BLaER1 (cell line): ENCODE measurements around the gene FAM120A.

Source experiments
- H3K27ac ChIP-seq: shearing (Covaris generic); formaldehyde crosslinking; 2 replicates; pipeline ENCODE4 v1.8.1; 2022
- H3K27me3 ChIP-seq: shearing (Covaris generic); formaldehyde crosslinking; 2 replicates; pipeline ENCODE4 v1.8.1; 2022
- H3K36me3 ChIP-seq: shearing (Covaris generic); formaldehyde crosslinking; 2 replicates; pipeline ENCODE4 v1.8.1; 2022
- H3K4me1 ChIP-seq: shearing (Covaris generic); formaldehyde crosslinking; 2 replicates; pipeline ENCODE4 v1.8.1; 2022
- H3K4me2 ChIP-seq: shearing (Covaris generic); formaldehyde crosslinking; 2 replicates; pipeline ENCODE4 v1.8.1; 2022
- H3K4me3 ChIP-seq: shearing (Covaris generic); formaldehyde crosslinking; 2 replicates; pipeline ENCODE4 v1.8.1; 2022
- H3K9ac ChIP-seq: shearing (Covaris generic); formaldehyde crosslinking; 2 replicates; pipeline ENCODE4 v1.8.1; 2022
- H3K9me3 ChIP-seq: shearing (Covaris generic); formaldehyde crosslinking; 2 replicates; pipeline ENCODE4 v1.8.1; 2022
- H4K20me1 ChIP-seq: shearing (Covaris generic); formaldehyde crosslinking; 2 replicates; pipeline ENCODE4 v1.8.1; 2022
- Cebpa-rat ChIP-seq: shearing (Covaris generic); IDR thresholded peaks from 2 replicates; pipeline ENCODE4 v1.8.1; 2022

The FAM120A gene

GRCh38 chr9:93450945-93451815, at the start of gene FAM120A:
Gene FAM120A, plus strand, starts transcription at chr9:93451685. Its CDS starts 231 bp downstream, at chr9:93451916.
- Histone ChIP-seq H3K27me3 (no peaks in the 10 kb centered on the region), H3K9ac (peak within 1 kb of the TSS; percentile 97), H3K36me3 (peaks cover 45% of the 10 kb centered on the region), H3K4me2 (peak within 1 kb of the TSS; percentile 94), H3K4me1 (peaks cover 29% of the 10 kb centered on the region), H3K9me3 (no peaks in the 10 kb centered on the region), H3K27ac (peak within 1 kb of the TSS; percentile 94), H4K20me1 (peaks cover 29% of the 10 kb centered on the region), H3K4me3 (peak within 1 kb of the TSS; percentile 86)
- TF ChIP-seq Cebpa-rat: no peak

- H3K27ac ChIP-seq: no peak overlapping the region
- H3K4me1 ChIP-seq: no peaks in the 10 kb centered on the region
- H3K4me3 ChIP-seq: no peak overlapping the region
- no peak for TF ChIP-seq Cebpa-rat
- no peaks in the 10 kb centered on the region for H3K27me3 ChIP-seq
- no peaks in the 10 kb centered on the region for H3K36me3 ChIP-seq
- H3K4me2 ChIP-seq: no peak overlapping the region
- no peaks in the 10 kb centered on the region for H4K20me1 ChIP-seq
- H3K9ac ChIP-seq: no peak overlapping the region
- H3K9me3 ChIP-seq: no peaks in the 10 kb centered on the region
Measured at GRCh38 chr9:93406371-93406770, 45.1 kb upstream of the FAM120A start.

GRCh38 chr9:93413530-93413929, 38.0 kb upstream of the FAM120A start:
- Histone ChIP-seq H3K27me3 (no peaks in the 10 kb centered on the region), H3K27ac (no peak overlapping the region), H3K9ac (no peak overlapping the region), H3K4me3 (no peak overlapping the region), H4K20me1 (no peaks in the 10 kb centered on the region), H3K9me3 (peaks cover 26% of the 10 kb centered on the region), H3K4me2 (no peak overlapping the region), H3K36me3 (no peaks in the 10 kb centered on the region), H3K4me1 (no peaks in the 10 kb centered on the region)
- peak; percentile 49; the same call in 1 of the 2 replicates for TF ChIP-seq Cebpa-rat

- no peak overlapping the region for H3K4me2 ChIP-seq
- TF ChIP-seq Cebpa-rat: no peak
- no peak overlapping the region for H3K4me3 ChIP-seq
- peaks cover 43% of the 10 kb centered on the region for H3K9me3 ChIP-seq
- no peaks in the 10 kb centered on the region for H3K4me1 ChIP-seq
- no peak overlapping the region for H3K27ac ChIP-seq
- no peaks in the 10 kb centered on the region for H3K27me3 ChIP-seq
- H3K36me3 ChIP-seq: no peaks in the 10 kb centered on the region
- no peaks in the 10 kb centered on the region for H4K20me1 ChIP-seq
- H3K9ac ChIP-seq: no peak overlapping the region
Measured at GRCh38 chr9:93415176-93415690, 36.3 kb upstream of the FAM120A start.

GRCh38 chr9:93416530-93417235, 34.8 kb upstream of the FAM120A start:
- H3K4me2 ChIP-seq: no peak overlapping the region
- H3K27ac ChIP-seq: no peak overlapping the region
- H4K20me1 ChIP-seq: no peaks in the 10 kb centered on the region
- no peaks in the 10 kb centered on the region for H3K36me3 ChIP-seq
- no peak overlapping the region for H3K9ac ChIP-seq
- TF ChIP-seq Cebpa-rat: no peak
- H3K27me3 ChIP-seq: no peaks in the 10 kb centered on the region
- peaks cover 44% of the 10 kb centered on the region for H3K9me3 ChIP-seq
- H3K4me3 ChIP-seq: no peak overlapping the region
- 0 out of 2 replicates have a peak, but pooled peaks cover 5% of the 10 kb centered on the region for H3K4me1 ChIP-seq

GRCh38 chr9:93417538-93417937, 33.9 kb upstream of the FAM120A start:
- Histone ChIP-seq H3K36me3 (no peaks in the 10 kb centered on the region), H3K27me3 (no peaks in the 10 kb centered on the region), H3K4me3 (no peak overlapping the region), H3K27ac (no peak overlapping the region), H3K4me1 (0 out of 2 replicates have a peak, but pooled peaks cover 5% of the 10 kb centered on the region), H3K9me3 (peaks cover 44% of the 10 kb centered on the region), H4K20me1 (no peaks in the 10 kb centered on the region), H3K4me2 (no peak overlapping the region), H3K9ac (no peak overlapping the region)
- TF ChIP-seq Cebpa-rat: no peak

- Histone ChIP-seq H3K27me3 (no peaks in the 10 kb centered on the region), H4K20me1 (no peaks in the 10 kb centered on the region), H3K4me1 (0 out of 2 replicates have a peak, but pooled peaks cover 5% of the 10 kb centered on the region), H3K9ac (no peak overlapping the region), H3K27ac (no peak overlapping the region), H3K4me3 (no peak overlapping the region), H3K36me3 (no peaks in the 10 kb centered on the region), H3K4me2 (no peak overlapping the region), H3K9me3 (peaks cover 40% of the 10 kb centered on the region)
- TF ChIP-seq Cebpa-rat: no peak
Measured at GRCh38 chr9:93419023-93419422, 32.5 kb upstream of the FAM120A start.

GRCh38 chr9:93422977-93423616, 28.4 kb upstream of the FAM120A start:
- H3K4me1 ChIP-seq: 0 out of 2 replicates have a peak, but pooled peaks cover 5% of the 10 kb centered on the region
- no peaks in the 10 kb centered on the region for H3K27me3 ChIP-seq
- peaks cover 28% of the 10 kb centered on the region for H3K9me3 ChIP-seq
- H3K36me3 ChIP-seq: no peaks in the 10 kb centered on the region
- no peak overlapping the region for H3K4me3 ChIP-seq
- H3K27ac ChIP-seq: no peak overlapping the region
- no peak overlapping the region for H3K4me2 ChIP-seq
- H3K9ac ChIP-seq: no peak overlapping the region
- TF ChIP-seq Cebpa-rat: no peak
- H4K20me1 ChIP-seq: no peaks in the 10 kb centered on the region

GRCh38 chr9:93427655-93428379, 23.7 kb upstream of the FAM120A start:
- H3K27ac ChIP-seq: no peak overlapping the region

More at GRCh38 chr9:93427655-93428379, 23.7 kb upstream of the FAM120A start:
- H3K36me3 ChIP-seq: no peaks in the 10 kb centered on the region
- no peaks in the 10 kb centered on the region for H3K27me3 ChIP-seq
- no peaks in the 10 kb centered on the region for H3K4me1 ChIP-seq
- peaks cover 6% of the 10 kb centered on the region; the same call in 1 of the 2 replicates for H3K9me3 ChIP-seq
- no peak overlapping the region for H3K4me3 ChIP-seq
- H3K4me2 ChIP-seq: no peak overlapping the region
- no peak overlapping the region for H3K9ac ChIP-seq
- no peak for TF ChIP-seq Cebpa-rat
- no peaks in the 10 kb centered on the region for H4K20me1 ChIP-seq
